T-cell (primary cell): Measurements from ENCODE around the gene ACSL4. TPM values are rescaled to one million over a fixed set of nuclear protein-coding genes. Genes with fewer than 3 reads are reported as not detected.

Experiments used
- ATAC-seq, 4 experiments: fragments of 200-7000 bp in 3 of 4; fragments of 150-1000 bp in 1 of 4; cut with Tn5 transposase; replicated peaks in 1 of 4; 1 replicate in 3 of 4; 2 replicates in 1 of 4; pipeline ENCODE4 v1.10.0; 2021; ENCODE audit warnings: moderate library complexity in 3 of 4, mild to moderate bottlenecking in 2 of 4, moderate number of reproducible peaks in 1 of 4
- CTCF ChIA-PET, 2 donors: fragments of 300-600 bp; sonication (Branson Sonifier 250); formaldehyde crosslinking; loops; one replicate each; lab custom pipeline; 2022; ENCODE audit warnings: antibody characterized with exemption in 2 of 2; lab: Charles Lee
- POLR2A ChIA-PET, 2 donors: fragments of 300-600 bp; sonication (Branson Sonifier 250); formaldehyde crosslinking; loops; one replicate each; lab custom pipeline; 2022; ENCODE audit warnings: antibody characterized with exemption in 2 of 2; lab: Charles Lee
- DNase-seq, 35 experiments: peaks; one replicate each; pipeline versions ENCODE4 v3.0.0 to v3.0.0-alpha.2; 2013 to 2023
- H3K27ac ChIP-seq: one replicate; pipeline ENCODE4 v1.5.1; 2013; ENCODE audit warnings: low read length
- H3K27me3 ChIP-seq, 2 experiments: replicated peaks in 1 of 2; 1 replicate in 1 of 2; 2 replicates in 1 of 2; pipeline versions ENCODE4 v1.6.1 to v1.7.0; 2013; ENCODE audit warnings: low read length in 1 of 2, mixed read lengths in 1 of 2; ENCODE audit not compliant: control insufficient read depth in 2 of 2, insufficient read depth in 2 of 2; ENCODE audit errors: extremely low read depth in 1 of 2
- H3K36me3 ChIP-seq, 2 donors: 1 replicate in 1 of 2; 2 replicates in 1 of 2; pipeline versions ENCODE4 v1.6.1 to v1.7.0; 2013; ENCODE audit warnings: low read length in 1 of 2; ENCODE audit not compliant: control insufficient read depth in 2 of 2, insufficient read depth in 1 of 2; ENCODE audit errors: extremely low read depth in 1 of 2
- H3K4me1 ChIP-seq, 2 experiments: 1 replicate in 1 of 2; 2 replicates in 1 of 2; pipeline versions ENCODE4 v1.6.1 to v1.7.0; 2013; ENCODE audit warnings: low read length in 2 of 2, mixed read lengths in 1 of 2; ENCODE audit not compliant: insufficient read depth in 2 of 2, control insufficient read depth in 1 of 2; ENCODE audit errors: extremely low read depth in 1 of 2
- H3K4me3 ChIP-seq, 2 donors: 1 replicate in 1 of 2; 2 replicates in 1 of 2; pipeline versions ENCODE4 v1.5.1 to v1.7.0; 2013; ENCODE audit warnings: mild to moderate bottlenecking in 2 of 2, low read length in 1 of 2, moderate library complexity in 1 of 2; ENCODE audit not compliant: control insufficient read depth in 1 of 2; ENCODE audit errors: extremely low read depth in 1 of 2
- H3K9me3 ChIP-seq: 2 replicates; pipeline ENCODE4 v1.7.0; 2013
- H3K27ac Mint-ChIP-seq, 2 donors: one replicate each; pipeline ENCODE4 v1.8.0; 2020 to 2021; ENCODE audit warnings: mild to moderate bottlenecking in 2 of 2, mixed read lengths in 2 of 2
- H3K27me3 Mint-ChIP-seq, 2 donors: one replicate each; pipeline ENCODE4 v1.8.0; 2021 to 2022; ENCODE audit warnings: mixed read lengths in 2 of 2
- H3K36me3 Mint-ChIP-seq: one replicate; pipeline ENCODE4 v1.8.0; 2021; ENCODE audit warnings: mixed read lengths
- H3K4me1 Mint-ChIP-seq, 3 donors: one replicate each; pipeline ENCODE4 v1.8.0; 2020 to 2022; ENCODE audit warnings: mixed read lengths in 3 of 3, mild to moderate bottlenecking in 1 of 3
- H3K4me3 Mint-ChIP-seq, 3 donors: one replicate each; pipeline ENCODE4 v1.8.0; 2020 to 2022; ENCODE audit warnings: mild to moderate bottlenecking in 3 of 3, mixed read lengths in 3 of 3, moderate library complexity in 3 of 3
- H3K9me3 Mint-ChIP-seq, 3 donors: one replicate each; pipeline ENCODE4 v1.8.0; 2020 to 2022; ENCODE audit warnings: mixed read lengths in 3 of 3
- WGBS: methylation state at CpG from one replicate; pipeline ENCODE4 v1.1.5; 2013; ENCODE audit warnings: missing lambda C conversion rate; ENCODE audit not compliant: insufficient coverage; 5-methylcytosine and 5-hydroxymethylcytosine counted together
- total RNA-seq, 35 experiments: library from RNA in 6 of 35; stranded (reverse) in 6 of 35; fragments of 120-200 nt in 1 of 35; gene quantifications; one replicate each; pipeline versions ENCODE4 v1.2.1 to v1.2.4 and lab custom pipeline; 2013 to 2026

Gene ACSL4
- total RNA-seq, 5 donors from 2014 or later (not counting 1 experiment from before 2014, with no cell fraction given): 16.0 to 27.3 (median 17.1) TPM

DNA sequence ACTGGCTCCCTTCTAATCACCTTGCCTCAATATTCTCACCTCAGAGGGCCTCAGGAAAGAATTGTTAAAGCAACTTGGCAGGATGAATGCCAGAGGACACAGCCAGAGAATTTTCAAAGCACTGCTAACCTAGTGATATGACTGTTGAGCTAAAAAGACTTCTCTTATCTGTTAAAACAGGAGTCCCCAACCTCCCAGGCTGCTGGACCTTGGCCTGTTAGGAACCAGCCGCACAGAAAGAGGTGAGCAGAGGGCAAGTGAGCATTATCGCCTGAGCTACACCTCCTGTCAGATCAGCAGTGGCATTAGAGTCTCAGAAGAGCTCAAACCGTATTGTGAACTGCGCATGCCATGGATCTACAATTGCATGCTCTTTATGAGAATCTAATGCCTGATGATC lies 106.4 kb downstream of the ACSL4 start:
- Mint-ChIP-seq H3K4me1 (no peaks in the 10 kb centered on the region), H3K9me3 (no peaks in the 10 kb centered on the region), H3K36me3 (no peaks in the 10 kb centered on the region), H3K27me3 (peaks cover 0 to 19% of the 10 kb centered on the region in 2 donors), H3K27ac (no peak overlapping the region), H3K4me3 (no peak overlapping the region)
- H3K9me3 ChIP-seq: no peaks in the 10 kb centered on the region
- no peaks in the 10 kb centered on the region for H3K27me3 ChIP-seq
- CTCF ChIA-PET: no interaction called here
- whole genome bisulfite sequencing: 100% methylated on average over 2 of the region's 4 CpGs
- POLR2A ChIA-PET: no interaction called here
- ATAC-seq (no peak), DNase-seq (no peak)
- H3K4me3 ChIP-seq: no peak overlapping the region
- no peak overlapping the region for H3K27ac ChIP-seq
- no peaks in the 10 kb centered on the region for H3K4me1 ChIP-seq
- H3K36me3 ChIP-seq: no peaks in the 10 kb centered on the region

DNA sequence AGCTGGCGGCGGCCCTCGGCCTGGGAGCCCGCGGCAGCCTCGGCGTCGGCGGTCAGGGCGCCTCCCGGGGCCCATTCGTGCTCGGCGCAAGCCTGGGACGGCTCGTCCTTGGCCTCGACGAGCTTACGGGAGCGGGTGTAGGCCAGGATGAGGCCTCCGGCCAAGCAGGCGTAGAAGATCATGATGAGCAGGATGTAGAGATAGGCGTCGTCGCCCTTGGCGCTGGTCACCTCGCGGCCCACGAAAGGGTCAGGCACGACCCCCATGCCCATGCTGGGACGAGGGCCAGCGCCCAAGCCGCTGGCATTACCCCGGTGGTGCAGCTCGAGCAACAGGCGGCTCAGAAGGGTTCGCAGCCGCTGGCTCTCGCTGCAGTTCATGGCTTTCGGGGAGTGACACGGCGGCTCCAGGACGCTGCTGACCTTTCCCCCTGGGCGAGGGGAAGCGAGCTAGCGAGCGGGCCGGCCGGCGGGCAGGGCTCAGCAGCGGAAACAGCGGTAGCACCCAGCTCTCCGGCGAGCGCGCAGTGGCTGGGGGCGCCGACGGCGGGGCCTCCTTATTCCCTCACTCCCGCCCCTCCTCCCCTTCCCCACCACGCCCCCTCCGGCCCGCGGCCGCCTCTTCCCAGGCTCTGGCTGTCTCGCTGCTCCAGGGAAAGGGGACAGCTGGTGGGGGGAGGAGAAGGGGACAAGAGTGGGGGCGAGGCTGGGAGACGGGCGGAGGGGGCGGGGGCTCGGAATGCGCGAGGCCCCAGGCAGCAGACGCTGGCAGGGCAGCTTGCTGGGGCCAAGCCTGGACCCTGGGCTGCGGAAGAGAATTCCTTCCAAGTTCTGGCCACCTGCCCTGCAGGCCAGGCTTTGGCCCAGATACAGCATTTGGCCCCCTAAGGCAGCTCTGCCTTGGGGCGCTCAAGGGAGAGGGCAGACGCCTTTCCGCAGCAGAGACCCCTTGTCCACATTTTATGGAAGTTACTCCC lies 108.1 kb downstream of the ACSL4 start, which contains the start of gene KCNE5:
TSS of gene KCNE5 (minus strand) at position 532 of the 976 bp plus-strand sequence. CDS start at position 380, 152 bp downstream.
- ChIA-PET CTCF (no interaction called here), POLR2A (no interaction called here)
- ATAC-seq (no peak), DNase-seq (no peak)
- no peak within 1 kb of the TSS for H3K27ac Mint-ChIP-seq
- Histone ChIP-seq H3K36me3 (no peaks in the 10 kb centered on the region), H3K9me3 (no peaks in the 10 kb centered on the region), H3K27ac (no peak within 1 kb of the TSS), H3K4me3 (no peak within 1 kb of the TSS), H3K27me3 (no peaks in the 10 kb centered on the region), H3K4me1 (no peaks in the 10 kb centered on the region)
- H3K27me3 Mint-ChIP-seq: peaks cover 0 to 16% of the 10 kb centered on the region in 2 donors
- WGBS: 73% methylated on average over 3 of the region's 79 CpGs
- H3K9me3 Mint-ChIP-seq: no peaks in the 10 kb centered on the region
- H3K4me3 Mint-ChIP-seq: no peak within 1 kb of the TSS
- no peaks in the 10 kb centered on the region for H3K4me1 Mint-ChIP-seq
- H3K36me3 Mint-ChIP-seq: no peaks in the 10 kb centered on the region

DNA sequence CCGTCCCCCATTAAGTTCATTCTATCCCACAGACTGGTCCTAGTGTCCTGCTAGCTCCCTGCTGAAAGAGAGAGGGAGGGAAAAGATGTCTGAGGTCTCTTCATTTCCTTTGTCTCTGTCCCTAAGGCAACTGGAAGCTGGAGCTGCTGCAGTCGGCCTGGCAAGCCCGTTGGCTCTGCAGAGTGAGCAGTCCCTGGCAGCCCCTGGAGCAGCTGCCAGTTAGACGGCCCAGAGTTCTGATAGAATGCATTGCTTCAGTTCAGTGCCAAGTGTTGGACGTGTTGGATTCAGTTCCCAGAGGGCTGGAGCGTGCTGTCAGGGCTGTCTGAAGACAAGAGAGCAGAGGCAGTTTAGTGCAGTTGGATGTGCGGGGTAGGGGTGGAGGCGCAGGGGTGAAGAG lies 109.1 kb downstream of the ACSL4 start:
- no peaks in the 10 kb centered on the region for H3K9me3 ChIP-seq
- POLR2A ChIA-PET: no interaction called here
- no peak overlapping the region for H3K27ac Mint-ChIP-seq
- no peaks in the 10 kb centered on the region for H3K36me3 Mint-ChIP-seq
- ATAC-seq: no peak
- no peak for DNase-seq
- H3K36me3 ChIP-seq: no peaks in the 10 kb centered on the region
- 78% methylated on average over 3 of the region's 8 CpGs for WGBS
- H3K9me3 Mint-ChIP-seq: no peaks in the 10 kb centered on the region
- peaks cover 0 to 9% of the 10 kb centered on the region in 2 donors for H3K27me3 Mint-ChIP-seq
- H3K27ac ChIP-seq: no peak overlapping the region
- CTCF ChIA-PET: no interaction called here
- no peaks in the 10 kb centered on the region for H3K4me1 ChIP-seq
- H3K4me3 ChIP-seq: no peak overlapping the region
- H3K4me1 Mint-ChIP-seq: no peaks in the 10 kb centered on the region
- no peaks in the 10 kb centered on the region for H3K27me3 ChIP-seq
- no peak overlapping the region for H3K4me3 Mint-ChIP-seq

DNA sequence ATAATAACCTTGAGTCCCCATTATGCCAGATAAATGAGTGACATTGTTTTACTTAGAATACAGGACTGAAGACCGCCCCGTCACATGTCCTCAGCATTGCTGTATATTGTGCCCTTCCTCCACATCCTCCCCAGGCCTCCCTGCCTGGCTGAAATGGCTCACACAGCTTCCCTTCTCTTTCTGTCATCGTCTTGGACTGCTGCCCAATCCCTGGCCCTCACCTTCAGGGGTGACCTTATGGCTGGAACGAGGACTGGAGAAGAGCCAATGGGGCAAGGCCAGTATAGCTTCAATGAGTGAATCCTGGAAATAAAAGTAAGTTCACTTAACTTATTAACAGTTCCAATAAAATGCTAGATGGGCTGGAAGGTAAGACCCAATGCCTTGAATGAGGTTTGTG lies 110.8 kb downstream of the ACSL4 start:
- CTCF ChIA-PET: no interaction called here
- Histone ChIP-seq H3K4me1 (no peaks in the 10 kb centered on the region), H3K27ac (no peak overlapping the region), H3K36me3 (no peaks in the 10 kb centered on the region), H3K27me3 (no peaks in the 10 kb centered on the region), H3K4me3 (no peak overlapping the region), H3K9me3 (no peaks in the 10 kb centered on the region)
- ATAC-seq (no peak), DNase-seq (no peak)
- Mint-ChIP-seq H3K27me3 (no peaks in the 10 kb centered on the region), H3K4me1 (no peaks in the 10 kb centered on the region), H3K4me3 (no peak overlapping the region), H3K27ac (no peak overlapping the region), H3K36me3 (no peaks in the 10 kb centered on the region), H3K9me3 (no peaks in the 10 kb centered on the region)
- POLR2A ChIA-PET: no interaction called here
- 100% methylated on average over 2 of the region's 4 CpGs for WGBS

DNA sequence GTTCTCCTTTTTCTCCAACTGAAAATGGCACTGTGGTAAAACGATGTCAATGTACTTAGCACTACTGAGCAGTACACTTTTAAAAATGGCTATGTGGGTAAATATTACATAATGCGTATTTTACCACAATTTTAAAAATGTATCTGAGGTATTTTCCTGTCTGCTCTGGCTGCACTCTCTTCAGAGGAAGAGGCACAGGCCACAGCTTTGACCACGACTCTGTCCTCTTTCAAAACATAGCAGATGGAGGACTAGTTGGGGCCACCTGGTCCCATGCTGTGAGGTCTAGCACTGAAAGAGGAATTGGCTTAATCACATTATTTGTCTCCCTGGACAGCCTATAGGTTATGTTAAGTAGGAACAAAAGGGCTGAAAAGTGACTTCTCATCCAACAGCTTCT lies 113.3 kb downstream of the ACSL4 start:
- H3K27ac ChIP-seq: no peak overlapping the region
- DNase-seq (no peak), ATAC-seq (no peak)
- H3K27me3 ChIP-seq: no peaks in the 10 kb centered on the region
- no CpG with 5 or more reads among the region's 3 CpGs for WGBS
- H3K4me3 ChIP-seq: no peak overlapping the region
- no peaks in the 10 kb centered on the region for H3K27me3 Mint-ChIP-seq
- POLR2A ChIA-PET: no interaction called here
- H3K27ac Mint-ChIP-seq: no peak overlapping the region
- H3K4me1 Mint-ChIP-seq: no peaks in the 10 kb centered on the region
- H3K9me3 ChIP-seq: no peaks in the 10 kb centered on the region
- H3K9me3 Mint-ChIP-seq: no peaks in the 10 kb centered on the region
- H3K36me3 Mint-ChIP-seq: no peaks in the 10 kb centered on the region
- no peak overlapping the region for H3K4me3 Mint-ChIP-seq
- H3K4me1 ChIP-seq: no peaks in the 10 kb centered on the region
- CTCF ChIA-PET: no interaction called here
- no peaks in the 10 kb centered on the region for H3K36me3 ChIP-seq

DNA sequence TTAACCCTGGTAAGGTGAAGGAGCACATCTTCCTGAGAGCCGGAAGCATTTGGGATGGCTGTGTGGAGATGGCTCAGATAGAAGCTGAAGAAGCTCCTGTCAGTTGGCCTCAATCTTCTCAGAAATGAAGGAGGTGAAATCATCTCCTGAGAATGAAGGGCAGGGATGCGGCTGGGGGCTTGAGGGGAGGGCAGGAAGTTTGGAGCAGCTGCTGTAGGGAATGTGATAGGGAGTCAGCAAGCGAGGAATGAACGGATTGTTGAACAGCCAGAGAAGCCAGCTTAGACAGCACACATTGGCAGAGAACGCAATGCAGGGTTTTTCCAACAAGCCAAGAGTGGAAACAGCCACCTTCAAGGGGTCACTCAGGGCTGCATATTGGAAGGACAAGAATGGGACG lies 118.1 kb downstream of the ACSL4 start:
- no peak overlapping the region for H3K27ac Mint-ChIP-seq
- H3K27me3 Mint-ChIP-seq: peaks cover 0 to 8% of the 10 kb centered on the region in 2 donors
- H3K4me3 ChIP-seq: no peak overlapping the region
- no peak for DNase-seq
- H3K4me1 Mint-ChIP-seq: no peaks in the 10 kb centered on the region
- H3K9me3 Mint-ChIP-seq: no peaks in the 10 kb centered on the region
- H3K27ac ChIP-seq: no peak overlapping the region
- POLR2A ChIA-PET: no interaction called here
- H3K36me3 Mint-ChIP-seq: no peaks in the 10 kb centered on the region
- WGBS: 90% methylated on average over 3 of the region's 6 CpGs
- CTCF ChIA-PET: no interaction called here
- H3K4me1 ChIP-seq: no peaks in the 10 kb centered on the region
- no peaks in the 10 kb centered on the region for H3K9me3 ChIP-seq
- H3K27me3 ChIP-seq: no peaks in the 10 kb centered on the region
- H3K4me3 Mint-ChIP-seq: no peak overlapping the region
- no peak for ATAC-seq
- H3K36me3 ChIP-seq: no peaks in the 10 kb centered on the region
